ENCODE results near the gene MTNR1B. TPM values are rescaled to one million over a fixed set of nuclear protein-coding genes. Genes with fewer than 3 reads are reported as not detected.

The MTNR1B gene
- polyA plus RNA-seq (2013, experiment 1 of 2), result not detected
- polyA plus RNA-seq (2013, experiment 2 of 2), result not detected

GRCh38 chr11:92969634-92970347 lies at the start of gene MTNR1B:
TSS of gene MTNR1B (plus strand) at chr11:92969651. CDS start at chr11:92969726, 75 bp downstream.
- no peak within 1 kb of the TSS for H2AFZ ChIP-seq (ENCODE audit: low read depth, low read length)
- H3K36me3 ChIP-seq (ENCODE audit: control insufficient read depth in 1 of 2, insufficient read depth in 2 of 2, low read depth in 1 of 2, low read length in 2 of 2), result peaks cover 0 to 2% of the 10 kb centered on the region in 2 experiments
- no peak within 1 kb of the TSS for H3K18ac ChIP-seq (ENCODE audit: low read depth in 1 of 2, low read length in 2 of 2)
- H3K4me1 ChIP-seq (ENCODE audit: control insufficient read depth, insufficient read depth, low read depth, low read length), result peaks cover 11% of the 10 kb centered on the region
- H3K9ac ChIP-seq (ENCODE audit: low read length), result no peak within 1 kb of the TSS
- H3K9me3 ChIP-seq (ENCODE audit: control insufficient read depth, low read length), result no peaks in the 10 kb centered on the region
- H3K4me3 ChIP-seq (ENCODE audit: insufficient read depth in 1 of 2, low read depth in 1 of 2, low read length in 2 of 2), result peak within 1 kb of the TSS; percentile 36 to 72
- no peaks in the 10 kb centered on the region for H3K79me1 ChIP-seq (replicated peaks; ENCODE audit: low read length, poor library complexity, severe bottlenecking)
- H2BK120ac ChIP-seq (ENCODE audit: low read depth, low read length), result no peak within 1 kb of the TSS
- no peak within 1 kb of the TSS for H3K4ac ChIP-seq (ENCODE audit: low read depth in 1 of 2, low read length in 2 of 2)
- H3K4me2 ChIP-seq (ENCODE audit: low read length, poor library complexity, severe bottlenecking), result peak within 1 kb of the TSS; percentile 59
- H2AK5ac ChIP-seq (ENCODE audit: low read length, severe bottlenecking), result no peak within 1 kb of the TSS
- H4K8ac ChIP-seq (ENCODE audit: low read length), result no peak within 1 kb of the TSS
- H3K27ac ChIP-seq (ENCODE audit: low read length, poor library complexity, severe bottlenecking), result no peak within 1 kb of the TSS
- H3K27me3 ChIP-seq (ENCODE audit: control insufficient read depth in 1 of 2, insufficient read depth in 1 of 2, low read length in 2 of 2), result peaks cover 38 to 39% of the 10 kb centered on the region in 2 experiments
- H2BK5ac ChIP-seq (ENCODE audit: low read depth, low read length, poor library complexity, severe bottlenecking), result no peak within 1 kb of the TSS
- no peak within 1 kb of the TSS for H3K23ac ChIP-seq (ENCODE audit: low read length in 2 of 2)
- H3K14ac ChIP-seq (ENCODE audit: low read length in 2 of 2), result no peak within 1 kb of the TSS
- no peak for DNase-seq
- H4K91ac ChIP-seq (ENCODE audit: low read length), result peak within 1 kb of the TSS; percentile 4
- H2BK15ac ChIP-seq (ENCODE audit: low read depth, poor library complexity, severe bottlenecking), result no peak within 1 kb of the TSS
- H2BK12ac ChIP-seq (ENCODE audit: low read length in 2 of 2), result no peak within 1 kb of the TSS
- WGBS, result 11% methylated on average over 57 of the region's 58 CpGs

- Histone ChIP-seq H3K9me3 (ENCODE audit: control insufficient read depth, low read length) (peaks cover 2% of the 10 kb centered on the region), H3K4me3 (ENCODE audit: insufficient read depth in 1 of 2, low read depth in 1 of 2, low read length in 2 of 2) (no peak overlapping the region), H4K91ac (ENCODE audit: low read length) (no peak overlapping the region), H3K36me3 (ENCODE audit: control insufficient read depth in 1 of 2, insufficient read depth in 2 of 2, low read depth in 1 of 2, low read length in 2 of 2) (no peaks in the 10 kb centered on the region), H2BK5ac (ENCODE audit: low read depth, low read length, poor library complexity, severe bottlenecking) (no peak overlapping the region), H3K9ac (ENCODE audit: low read length) (no peak overlapping the region), H3K4me2 (ENCODE audit: low read length, poor library complexity, severe bottlenecking) (no peak overlapping the region), H2BK120ac (ENCODE audit: low read depth, low read length) (no peak overlapping the region), H3K14ac (ENCODE audit: low read length in 2 of 2) (no peak overlapping the region), H3K27ac (ENCODE audit: low read length, poor library complexity, severe bottlenecking) (no peak overlapping the region), H2AK5ac (ENCODE audit: low read length, severe bottlenecking) (no peak overlapping the region), H3K18ac (ENCODE audit: low read depth in 1 of 2, low read length in 2 of 2) (no peak overlapping the region), H2BK12ac (ENCODE audit: low read length in 2 of 2) (no peak overlapping the region), H4K8ac (ENCODE audit: low read length) (no peak overlapping the region), H2AFZ (ENCODE audit: low read depth, low read length) (no peak overlapping the region), H3K79me1 (replicated peaks; ENCODE audit: low read length, poor library complexity, severe bottlenecking) (no peaks in the 10 kb centered on the region), H2BK15ac (ENCODE audit: low read depth, poor library complexity, severe bottlenecking) (no peak overlapping the region), H3K27me3 (ENCODE audit: control insufficient read depth in 1 of 2, insufficient read depth in 1 of 2, low read length in 2 of 2) (peaks cover 0 to 7% of the 10 kb centered on the region in 2 experiments), H3K4me1 (ENCODE audit: control insufficient read depth, insufficient read depth, low read depth, low read length) (no peaks in the 10 kb centered on the region), H3K23ac (ENCODE audit: low read length in 2 of 2) (no peak overlapping the region), H3K4ac (ENCODE audit: low read depth in 1 of 2, low read length in 2 of 2) (no peak overlapping the region)
- 77% methylated on average over 2 of the region's 2 CpGs for WGBS
- DNase-seq, result no peak
These were observed 49.1 kb upstream of the MTNR1B start for GRCh38 chr11:92920331-92920730.

- no peak for DNase-seq
- Histone ChIP-seq H3K23ac (ENCODE audit: low read length in 2 of 2) (no peak overlapping the region), H3K9me3 (ENCODE audit: control insufficient read depth, low read length) (peaks cover 4% of the 10 kb centered on the region), H2BK5ac (ENCODE audit: low read depth, low read length, poor library complexity, severe bottlenecking) (no peak overlapping the region), H3K14ac (ENCODE audit: low read length in 2 of 2) (no peak overlapping the region), H3K79me1 (replicated peaks; ENCODE audit: low read length, poor library complexity, severe bottlenecking) (no peaks in the 10 kb centered on the region), H2BK12ac (ENCODE audit: low read length in 2 of 2) (no peak overlapping the region), H4K91ac (ENCODE audit: low read length) (no peak overlapping the region), H3K4me2 (ENCODE audit: low read length, poor library complexity, severe bottlenecking) (no peak overlapping the region), H3K9ac (ENCODE audit: low read length) (no peak overlapping the region), H3K27ac (ENCODE audit: low read length, poor library complexity, severe bottlenecking) (no peak overlapping the region), H4K8ac (ENCODE audit: low read length) (no peak overlapping the region), H3K27me3 (ENCODE audit: control insufficient read depth in 1 of 2, insufficient read depth in 1 of 2, low read length in 2 of 2) (peaks cover 0 to 7% of the 10 kb centered on the region in 2 experiments), H3K18ac (ENCODE audit: low read depth in 1 of 2, low read length in 2 of 2) (no peak overlapping the region), H2BK120ac (ENCODE audit: low read depth, low read length) (no peak overlapping the region), H3K4me1 (ENCODE audit: control insufficient read depth, insufficient read depth, low read depth, low read length) (no peaks in the 10 kb centered on the region), H3K4me3 (ENCODE audit: insufficient read depth in 1 of 2, low read depth in 1 of 2, low read length in 2 of 2) (no peak overlapping the region), H3K36me3 (ENCODE audit: control insufficient read depth in 1 of 2, insufficient read depth in 2 of 2, low read depth in 1 of 2, low read length in 2 of 2) (no peaks in the 10 kb centered on the region), H2AFZ (ENCODE audit: low read depth, low read length) (no peak overlapping the region), H2BK15ac (ENCODE audit: low read depth, poor library complexity, severe bottlenecking) (no peak overlapping the region), H3K4ac (ENCODE audit: low read depth in 1 of 2, low read length in 2 of 2) (no peak overlapping the region), H2AK5ac (ENCODE audit: low read length, severe bottlenecking) (no peak overlapping the region)
- 50% methylated on average over 1 of the region's 1 CpG for WGBS
These were observed 46.7 kb upstream of the MTNR1B start for GRCh38 chr11:92922731-92923130.

GRCh38 chr11:92929246-92929645 lies 40.2 kb upstream of the MTNR1B start:
- DNase-seq, result no peak
- H4K91ac ChIP-seq (ENCODE audit: low read length), result no peak overlapping the region
- no peak overlapping the region for H4K8ac ChIP-seq (ENCODE audit: low read length)
- no peak overlapping the region for H2AFZ ChIP-seq (ENCODE audit: low read depth, low read length)
- H2AK5ac ChIP-seq (ENCODE audit: low read length, severe bottlenecking), result no peak overlapping the region
- no peaks in the 10 kb centered on the region for H3K27me3 ChIP-seq (ENCODE audit: control insufficient read depth in 1 of 2, insufficient read depth in 1 of 2, low read length in 2 of 2)
- no peak overlapping the region for H2BK12ac ChIP-seq (ENCODE audit: low read length in 2 of 2)
- no peaks in the 10 kb centered on the region for H3K4me1 ChIP-seq (ENCODE audit: control insufficient read depth, insufficient read depth, low read depth, low read length)
- H3K14ac ChIP-seq (ENCODE audit: low read length in 2 of 2), result no peak overlapping the region
- H3K23ac ChIP-seq (ENCODE audit: low read length in 2 of 2), result no peak overlapping the region
- no peak overlapping the region for H3K4ac ChIP-seq (ENCODE audit: low read depth in 1 of 2, low read length in 2 of 2)
- no peak overlapping the region for H3K9ac ChIP-seq (ENCODE audit: low read length)
- H3K36me3 ChIP-seq (ENCODE audit: control insufficient read depth in 1 of 2, insufficient read depth in 2 of 2, low read depth in 1 of 2, low read length in 2 of 2), result no peaks in the 10 kb centered on the region
- no peak overlapping the region for H3K4me3 ChIP-seq (ENCODE audit: insufficient read depth in 1 of 2, low read depth in 1 of 2, low read length in 2 of 2)
- H3K27ac ChIP-seq (ENCODE audit: low read length, poor library complexity, severe bottlenecking), result no peak overlapping the region
- no peak overlapping the region for H2BK15ac ChIP-seq (ENCODE audit: low read depth, poor library complexity, severe bottlenecking)
- no peaks in the 10 kb centered on the region for H3K79me1 ChIP-seq (replicated peaks; ENCODE audit: low read length, poor library complexity, severe bottlenecking)
- no peak overlapping the region for H2BK5ac ChIP-seq (ENCODE audit: low read depth, low read length, poor library complexity, severe bottlenecking)
- no peak overlapping the region for H2BK120ac ChIP-seq (ENCODE audit: low read depth, low read length)
- no peak overlapping the region for H3K18ac ChIP-seq (ENCODE audit: low read depth in 1 of 2, low read length in 2 of 2)
- H3K9me3 ChIP-seq (ENCODE audit: control insufficient read depth, low read length), result peaks cover 4% of the 10 kb centered on the region
- 78% methylated on average over 3 of the region's 3 CpGs for WGBS
- H3K4me2 ChIP-seq (ENCODE audit: low read length, poor library complexity, severe bottlenecking), result no peak overlapping the region

Data from mesenchymal stem cell (in vitro differentiated cells and primary cell).